ENCODE data around the gene ENG.
A peak's percentile ranks its signal among the peaks of the same experiment; 100 is the strongest.

ENG gene

GRCh38 chr9:127808347-127809001 is 46.0 kb downstream of the ENG start:
- in situ Hi-C loops (cut with MboI; ENCODE audit: low pct_unique_long_range_greater_than_20kb, low sequenced_read_pairs, unreplicated experiment): no loop called here

DNA sequence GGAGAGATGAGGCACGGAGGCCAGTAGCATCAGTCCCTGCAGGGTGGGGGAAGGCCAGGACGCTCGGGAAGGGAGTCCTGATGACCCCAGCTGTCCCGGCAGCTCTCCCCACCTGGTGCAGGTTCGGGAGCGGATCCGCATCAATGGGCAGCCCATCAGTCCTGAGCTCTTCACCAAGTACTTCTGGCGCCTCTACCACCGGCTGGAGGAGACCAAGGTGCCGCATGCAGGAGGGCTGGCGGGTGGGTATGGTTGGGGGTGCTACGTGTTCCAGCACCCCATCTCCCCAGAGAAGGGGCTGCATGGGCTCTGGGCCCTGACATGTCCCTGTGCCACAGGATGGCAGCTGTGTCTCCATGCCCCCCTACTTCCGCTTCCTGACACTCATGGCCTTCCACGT is 47.6 kb downstream of the ENG start:
- in situ Hi-C loops (cut with MboI; ENCODE audit: low pct_unique_long_range_greater_than_20kb, low sequenced_read_pairs, unreplicated experiment): no loop called here
- DNase-seq (ENCODE audit: low spot score): no peak
- TF ChIP-seq, protein P1, sequence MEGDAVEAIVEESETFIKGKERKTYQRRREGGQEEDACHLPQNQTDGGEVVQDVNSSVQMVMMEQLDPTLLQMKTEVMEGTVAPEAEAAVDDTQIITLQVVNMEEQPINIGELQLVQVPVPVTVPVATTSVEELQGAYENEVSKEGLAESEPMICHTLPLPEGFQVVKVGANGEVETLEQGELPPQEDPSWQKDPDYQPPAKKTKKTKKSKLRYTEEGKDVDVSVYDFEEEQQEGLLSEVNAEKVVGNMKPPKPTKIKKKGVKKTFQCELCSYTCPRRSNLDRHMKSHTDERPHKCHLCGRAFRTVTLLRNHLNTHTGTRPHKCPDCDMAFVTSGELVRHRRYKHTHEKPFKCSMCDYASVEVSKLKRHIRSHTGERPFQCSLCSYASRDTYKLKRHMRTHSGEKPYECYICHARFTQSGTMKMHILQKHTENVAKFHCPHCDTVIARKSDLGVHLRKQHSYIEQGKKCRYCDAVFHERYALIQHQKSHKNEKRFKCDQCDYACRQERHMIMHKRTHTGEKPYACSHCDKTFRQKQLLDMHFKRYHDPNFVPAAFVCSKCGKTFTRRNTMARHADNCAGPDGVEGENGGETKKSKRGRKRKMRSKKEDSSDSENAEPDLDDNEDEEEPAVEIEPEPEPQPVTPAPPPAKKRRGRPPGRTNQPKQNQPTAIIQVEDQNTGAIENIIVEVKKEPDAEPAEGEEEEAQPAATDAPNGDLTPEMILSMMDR (IDR thresholded peaks at IDR 0.05; ENCODE audit: extremely low read depth, insufficient read depth, missing control alignments): no peak

More at GRCh38 chr9:127808347-127809001, 46.0 kb downstream of the ENG start:
- TF ChIP-seq, protein P1 (IDR thresholded peaks at IDR 0.05; ENCODE audit: extremely low read depth, insufficient read depth, missing control alignments): no peak
- DNase-seq (ENCODE audit: low spot score): no peak

DNA sequence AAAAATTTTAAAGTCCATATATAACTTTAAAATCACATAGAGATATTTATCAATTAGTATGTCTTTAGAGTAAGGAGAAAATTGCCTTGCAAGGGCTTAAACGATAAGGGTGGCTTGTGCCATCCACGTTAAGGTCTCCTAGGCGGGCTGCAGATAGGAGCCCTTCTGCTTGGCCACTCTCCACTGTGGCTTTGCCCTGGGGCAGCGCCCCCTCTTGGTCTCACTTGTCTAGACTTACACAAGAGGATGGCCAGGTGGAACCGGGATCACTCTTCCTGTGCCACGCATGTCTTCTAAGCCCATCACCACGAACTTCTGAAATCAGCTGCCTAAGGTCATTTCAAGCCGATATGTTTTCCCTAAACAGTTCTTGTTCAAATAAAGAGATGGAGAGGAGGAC is 48.8 kb downstream of the ENG start:
- in situ Hi-C loops (cut with MboI; ENCODE audit: low pct_unique_long_range_greater_than_20kb, low sequenced_read_pairs, unreplicated experiment): no loop called here
- TF ChIP-seq, protein P1 (IDR thresholded peaks at IDR 0.05; ENCODE audit: extremely low read depth, insufficient read depth, missing control alignments): no peak
- no peak for DNase-seq (ENCODE audit: low spot score)

GRCh38 chr9:127803507-127804352 is 50.7 kb downstream of the ENG start:
- TF ChIP-seq, protein P1 (IDR thresholded peaks at IDR 0.05; ENCODE audit: extremely low read depth, insufficient read depth, missing control alignments): no peak
- DNase-seq (ENCODE audit: low spot score): no peak
- in situ Hi-C loops (cut with MboI; ENCODE audit: low pct_unique_long_range_greater_than_20kb, low sequenced_read_pairs, unreplicated experiment): no loop called here

DNA sequence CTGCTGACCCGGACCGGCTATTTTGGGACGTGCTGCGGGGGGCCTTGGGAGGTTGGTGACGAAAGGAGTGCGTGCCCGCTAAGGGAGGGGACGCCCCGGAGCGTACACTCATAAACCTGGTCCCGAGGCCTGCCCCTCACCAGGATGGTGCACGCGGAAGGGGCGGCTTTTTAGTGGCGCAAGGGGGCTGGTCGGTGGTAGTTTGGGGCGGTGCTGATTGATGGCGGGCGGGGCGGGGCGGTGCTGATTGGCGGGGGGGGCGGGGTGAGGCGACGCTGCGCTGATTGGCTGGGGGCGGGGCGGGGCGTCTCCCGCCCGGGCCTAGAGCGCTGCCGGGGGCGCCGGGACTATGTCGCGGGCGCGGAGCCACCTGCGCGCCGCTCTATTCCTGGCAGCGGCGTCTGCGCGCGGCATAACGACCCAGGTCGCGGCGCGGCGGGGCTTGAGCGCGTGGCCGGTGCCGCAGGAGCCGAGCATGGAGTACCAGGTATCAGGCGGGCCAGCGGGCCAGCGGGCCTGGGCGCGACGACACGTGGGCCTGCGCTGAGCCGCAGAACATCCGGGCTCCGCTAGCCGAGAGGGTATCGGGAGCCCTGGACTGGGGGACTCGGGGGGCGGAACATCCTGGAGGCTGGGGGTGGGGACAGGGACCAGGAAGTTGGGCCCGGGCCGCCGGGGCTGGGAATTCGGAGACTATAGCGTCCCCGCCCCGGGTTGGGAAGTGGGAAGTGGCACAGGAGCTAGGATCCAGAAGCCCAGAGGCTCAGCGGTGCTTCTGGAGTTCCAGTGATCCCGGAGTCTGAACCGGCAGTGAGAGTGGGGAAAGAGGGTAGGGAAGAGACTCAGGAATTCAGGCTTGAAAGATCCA is 51.6 kb downstream of the ENG start, which contains the start of gene FPGS:
Gene FPGS (plus strand): TSS at position 307 of the 868 bp plus-strand sequence. CDS start 43 bp downstream, at position 350.
- TF ChIP-seq, protein P1 (IDR thresholded peaks at IDR 0.05; ENCODE audit: extremely low read depth, insufficient read depth, missing control alignments): no peak
- in situ Hi-C loops (cut with MboI; ENCODE audit: low pct_unique_long_range_greater_than_20kb, low sequenced_read_pairs, unreplicated experiment): no loop called here
- peak; percentile 99 for DNase-seq (ENCODE audit: low spot score)

GRCh38 chr9:127801955-127802575 is 52.4 kb downstream of the ENG start:
- TF ChIP-seq, protein P1 (IDR thresholded peaks at IDR 0.05; ENCODE audit: extremely low read depth, insufficient read depth, missing control alignments): no peak
- in situ Hi-C loops (cut with MboI; ENCODE audit: low pct_unique_long_range_greater_than_20kb, low sequenced_read_pairs, unreplicated experiment): no loop called here
- DNase-seq (ENCODE audit: low spot score): no peak

Data from GM13977 (cell line).